ENCODE measurements around the gene ARHGEF10L.

Gene ARHGEF10L

GRCh38 chr1:17569200-17570139 lies 30.0 kb downstream of the ARHGEF10L start:
- no peak for DNase-seq

GRCh38 chr1:17570228-17570627 lies 30.7 kb downstream of the ARHGEF10L start:
- DNase-seq, result no peak

- no peak for DNase-seq
Measured at GRCh38 chr1:17572264-17572985, 32.9 kb downstream of the ARHGEF10L start.

GRCh38 chr1:17573518-17574041 lies 34.1 kb downstream of the ARHGEF10L start:
- no peak for DNase-seq

- peak in 1 of 2 experiments; percentile 17 for DNase-seq
Measured at GRCh38 chr1:17574516-17574915, 35.0 kb downstream of the ARHGEF10L start.

- DNase-seq, result no peak
Measured at GRCh38 chr1:17575797-17576518, 36.5 kb downstream of the ARHGEF10L start.

- no peak for DNase-seq
Measured at GRCh38 chr1:17576519-17576853, 37.0 kb downstream of the ARHGEF10L start.

- no peak for DNase-seq
Measured at GRCh38 chr1:17577907-17578297, 38.4 kb downstream of the ARHGEF10L start.

- DNase-seq, result no peak
Measured at GRCh38 chr1:17579951-17580939, 40.7 kb downstream of the ARHGEF10L start.

GRCh38 chr1:17581389-17582123 lies 42.1 kb downstream of the ARHGEF10L start:
- DNase-seq, result no peak

GRCh38 chr1:17582124-17582774 lies 42.8 kb downstream of the ARHGEF10L start:
- DNase-seq, result no peak

GRCh38 chr1:17584539-17584938 lies 45.0 kb downstream of the ARHGEF10L start:
- DNase-seq, result no peak

GRCh38 chr1:17585266-17585987 lies 45.9 kb downstream of the ARHGEF10L start:
- DNase-seq, result peak; percentile 75 to 91

- DNase-seq, result no peak
Measured at GRCh38 chr1:17586172-17586964, 46.9 kb downstream of the ARHGEF10L start.

GRCh38 chr1:17587693-17588047 lies 48.2 kb downstream of the ARHGEF10L start:
- no peak for DNase-seq

- no peak for DNase-seq
Measured at GRCh38 chr1:17588048-17588871, 48.8 kb downstream of the ARHGEF10L start.

- no peak for DNase-seq
Measured at GRCh38 chr1:17591814-17592430, 52.4 kb downstream of the ARHGEF10L start.

- no peak for DNase-seq
Measured at GRCh38 chr1:17594026-17594425, 54.5 kb downstream of the ARHGEF10L start.
